ENCODE results near the gene FGGY. TPM values are rescaled to one million over a fixed set of nuclear protein-coding genes. Genes with fewer than 3 reads are reported as not detected.

Gene FGGY
- total and polyA plus RNA-seq, 2 donors, result 15.6 to 25.3 TPM

DNA sequence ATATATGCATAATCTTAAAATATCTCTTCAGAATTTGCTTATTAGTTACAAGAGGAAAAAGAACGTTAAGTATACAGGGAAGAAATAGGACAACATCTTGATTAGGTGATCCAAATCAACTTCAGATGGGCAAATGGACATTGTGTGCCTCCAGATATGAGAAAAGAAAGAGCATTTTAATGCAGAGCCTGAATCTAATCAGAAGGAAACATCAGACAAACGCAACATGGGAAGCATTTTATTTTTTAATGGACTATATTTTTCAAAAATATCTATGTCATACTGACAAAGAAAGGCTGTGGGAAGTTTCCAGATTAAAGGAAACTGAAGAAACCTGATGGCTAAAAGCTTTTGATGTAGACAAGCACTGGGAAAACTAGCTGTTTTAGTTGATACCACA lies 466.5 kb downstream of the FGGY start:
- Histone ChIP-seq H3K4me1 (ENCODE audit: control insufficient read depth in 2 of 2, insufficient read depth in 2 of 2, low read length in 2 of 2) (peaks cover 0 to 5% of the 10 kb centered on the region in 2 donors), H3K4me3 (ENCODE audit: low read length in 2 of 2) (no peak overlapping the region), H3K36me3 (ENCODE audit: control insufficient read depth in 2 of 2, insufficient read depth in 2 of 2, low read length in 1 of 2) (no peaks in the 10 kb centered on the region), H3K27ac (ENCODE audit: low read depth in 1 of 2, low read length in 1 of 2) (no peak overlapping the region), H3K27me3 (ENCODE audit: control insufficient read depth in 2 of 2, insufficient read depth in 1 of 2, low read length in 1 of 2) (no peaks in the 10 kb centered on the region), H3K9me3 (ENCODE audit: control insufficient read depth in 2 of 2, insufficient read depth in 1 of 2, low read length in 1 of 2) (no peaks in the 10 kb centered on the region)
- DNase-seq (ENCODE audit: low read depth in 6 of 9, low spot score in 9 of 9), result no peak
- WGBS, result 96% methylated on average over 2 of the region's 2 CpGs

DNA sequence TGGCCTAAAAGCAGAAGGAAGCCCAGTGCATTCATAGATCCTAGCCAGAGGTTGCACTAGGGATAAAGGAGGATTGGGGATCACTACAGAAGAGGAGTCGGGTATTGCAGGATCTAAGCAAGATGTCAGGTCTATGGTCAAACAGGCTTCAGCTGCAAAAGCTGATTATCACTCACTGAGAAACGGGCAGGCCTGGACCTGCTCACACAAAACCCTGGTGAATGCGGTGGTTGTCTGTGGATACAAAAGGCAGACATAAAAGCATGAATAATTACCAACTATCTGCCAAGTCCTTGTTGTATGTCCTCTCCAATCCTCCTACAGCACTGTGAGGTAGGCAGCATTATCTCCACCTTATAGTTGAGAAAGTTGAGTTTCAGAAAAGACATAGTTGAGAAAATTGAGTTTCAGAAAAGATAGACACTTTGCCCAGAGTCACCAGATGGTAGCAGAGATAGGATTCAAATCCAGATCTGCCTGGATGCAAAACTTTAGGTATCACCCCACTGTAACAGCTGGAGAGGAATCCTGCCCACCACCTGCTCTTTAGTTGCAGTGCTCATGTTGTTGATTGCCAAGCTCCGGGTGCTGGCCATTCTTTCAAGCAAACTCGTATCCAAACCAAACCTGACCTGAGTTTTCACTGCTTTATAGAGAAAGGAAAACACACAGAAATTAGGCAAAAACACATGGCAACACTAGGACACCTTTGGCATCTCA lies 468.3 kb downstream of the FGGY start:
- H3K4me1 ChIP-seq (ENCODE audit: control insufficient read depth in 2 of 2, insufficient read depth in 2 of 2, low read length in 2 of 2), result peaks cover 0 to 2% of the 10 kb centered on the region in 2 donors
- H3K4me3 ChIP-seq (ENCODE audit: low read length in 2 of 2), result no peak overlapping the region
- H3K9me3 ChIP-seq (ENCODE audit: control insufficient read depth in 2 of 2, insufficient read depth in 1 of 2, low read length in 1 of 2), result no peaks in the 10 kb centered on the region
- H3K27me3 ChIP-seq (ENCODE audit: control insufficient read depth in 2 of 2, insufficient read depth in 1 of 2, low read length in 1 of 2), result no peaks in the 10 kb centered on the region
- H3K27ac ChIP-seq (ENCODE audit: low read depth in 1 of 2, low read length in 1 of 2), result no peak overlapping the region
- no peak for DNase-seq (ENCODE audit: low read depth in 6 of 9, low spot score in 9 of 9)
- 95% methylated on average over 5 of the region's 5 CpGs for WGBS
- H3K36me3 ChIP-seq (ENCODE audit: control insufficient read depth in 2 of 2, insufficient read depth in 2 of 2, low read length in 1 of 2), result no peaks in the 10 kb centered on the region

DNA sequence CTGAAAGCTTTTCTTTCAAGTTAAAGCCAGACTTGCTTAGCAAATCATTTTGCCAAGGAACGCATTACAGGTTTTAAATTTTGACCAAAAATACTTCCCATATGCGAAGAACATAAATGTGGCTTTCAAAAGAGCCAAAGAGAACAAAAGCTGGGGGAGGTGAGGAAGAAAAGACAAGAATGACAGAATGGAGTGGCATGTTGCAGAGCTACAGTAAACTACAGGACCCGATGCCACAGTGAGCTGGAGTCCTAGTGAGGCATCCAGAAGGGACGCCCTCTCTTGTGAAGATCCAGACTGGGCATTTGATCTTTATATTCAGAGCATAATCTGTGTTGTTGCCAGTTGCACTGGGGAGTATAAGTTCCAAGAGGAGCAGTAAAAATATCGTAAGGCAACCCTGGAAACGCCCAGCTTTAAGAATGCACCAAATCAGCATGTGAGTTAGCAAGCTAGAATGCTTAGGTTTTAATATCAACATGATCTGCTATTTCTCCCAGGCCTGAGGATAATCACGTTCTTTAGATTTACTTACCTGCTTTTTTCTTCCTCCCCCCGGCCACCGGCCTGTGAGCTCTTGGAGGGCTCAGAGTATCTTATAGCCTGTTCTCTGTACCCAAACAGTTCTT lies 469.4 kb downstream of the FGGY start:
- Histone ChIP-seq H3K27ac (ENCODE audit: low read depth in 1 of 2, low read length in 1 of 2) (no peak overlapping the region), H3K4me3 (ENCODE audit: low read length in 2 of 2) (no peak overlapping the region), H3K36me3 (ENCODE audit: control insufficient read depth in 2 of 2, insufficient read depth in 2 of 2, low read length in 1 of 2) (no peaks in the 10 kb centered on the region), H3K27me3 (ENCODE audit: control insufficient read depth in 2 of 2, insufficient read depth in 1 of 2, low read length in 1 of 2) (no peaks in the 10 kb centered on the region), H3K4me1 (ENCODE audit: control insufficient read depth in 2 of 2, insufficient read depth in 2 of 2, low read length in 2 of 2) (peaks cover 0 to 2% of the 10 kb centered on the region in 2 donors), H3K9me3 (ENCODE audit: control insufficient read depth in 2 of 2, insufficient read depth in 1 of 2, low read length in 1 of 2) (no peaks in the 10 kb centered on the region)
- DNase-seq (ENCODE audit: low read depth in 6 of 9, low spot score in 9 of 9), result no peak
- WGBS, result 98% methylated on average over 9 of the region's 9 CpGs

- DNase-seq (ENCODE audit: low read depth in 6 of 9, low spot score in 9 of 9), result no peak
- Histone ChIP-seq H3K4me1 (ENCODE audit: control insufficient read depth in 2 of 2, insufficient read depth in 2 of 2, low read length in 2 of 2) (peaks cover 0 to 2% of the 10 kb centered on the region in 2 donors), H3K27me3 (ENCODE audit: control insufficient read depth in 2 of 2, insufficient read depth in 1 of 2, low read length in 1 of 2) (no peaks in the 10 kb centered on the region), H3K27ac (ENCODE audit: low read depth in 1 of 2, low read length in 1 of 2) (no peak overlapping the region), H3K9me3 (ENCODE audit: control insufficient read depth in 2 of 2, insufficient read depth in 1 of 2, low read length in 1 of 2) (no peaks in the 10 kb centered on the region), H3K4me3 (ENCODE audit: low read length in 2 of 2) (no peak overlapping the region), H3K36me3 (ENCODE audit: control insufficient read depth in 2 of 2, insufficient read depth in 2 of 2, low read length in 1 of 2) (no peaks in the 10 kb centered on the region)
- WGBS, result 88% methylated on average over 2 of the region's 2 CpGs
These were observed 470.2 kb downstream of the FGGY start for GRCh38 chr1:59767119-59767518.

GRCh38 chr1:59768792-59769735 lies 472.2 kb downstream of the FGGY start:
- Histone ChIP-seq H3K27me3 (ENCODE audit: control insufficient read depth in 2 of 2, insufficient read depth in 1 of 2, low read length in 1 of 2) (no peaks in the 10 kb centered on the region), H3K4me1 (ENCODE audit: control insufficient read depth in 2 of 2, insufficient read depth in 2 of 2, low read length in 2 of 2) (peaks cover 0 to 2% of the 10 kb centered on the region in 2 donors), H3K27ac (ENCODE audit: low read depth in 1 of 2, low read length in 1 of 2) (no peak overlapping the region), H3K9me3 (ENCODE audit: control insufficient read depth in 2 of 2, insufficient read depth in 1 of 2, low read length in 1 of 2) (no peaks in the 10 kb centered on the region), H3K36me3 (ENCODE audit: control insufficient read depth in 2 of 2, insufficient read depth in 2 of 2, low read length in 1 of 2) (no peaks in the 10 kb centered on the region), H3K4me3 (ENCODE audit: low read length in 2 of 2) (no peak overlapping the region)
- DNase-seq (ENCODE audit: low read depth in 6 of 9, low spot score in 9 of 9), result no peak
- WGBS, result 97% methylated on average over 10 of the region's 10 CpGs

- DNase-seq (ENCODE audit: low read depth in 6 of 9, low spot score in 9 of 9), result no peak
- 96% methylated on average over 4 of the region's 4 CpGs for WGBS
- Histone ChIP-seq H3K27ac (ENCODE audit: low read depth in 1 of 2, low read length in 1 of 2) (no peak overlapping the region), H3K27me3 (ENCODE audit: control insufficient read depth in 2 of 2, insufficient read depth in 1 of 2, low read length in 1 of 2) (no peaks in the 10 kb centered on the region), H3K4me1 (ENCODE audit: control insufficient read depth in 2 of 2, insufficient read depth in 2 of 2, low read length in 2 of 2) (peaks cover 0 to 2% of the 10 kb centered on the region in 2 donors), H3K4me3 (ENCODE audit: low read length in 2 of 2) (no peak overlapping the region), H3K36me3 (ENCODE audit: control insufficient read depth in 2 of 2, insufficient read depth in 2 of 2, low read length in 1 of 2) (no peaks in the 10 kb centered on the region), H3K9me3 (ENCODE audit: control insufficient read depth in 2 of 2, insufficient read depth in 1 of 2, low read length in 1 of 2) (no peaks in the 10 kb centered on the region)
These were observed 472.8 kb downstream of the FGGY start for GRCh38 chr1:59769736-59770095.

- no peak for DNase-seq (ENCODE audit: low read depth in 6 of 9, low spot score in 9 of 9)
- H3K36me3 ChIP-seq (ENCODE audit: control insufficient read depth in 2 of 2, insufficient read depth in 2 of 2, low read length in 1 of 2), result no peaks in the 10 kb centered on the region
- H3K27me3 ChIP-seq (ENCODE audit: control insufficient read depth in 2 of 2, insufficient read depth in 1 of 2, low read length in 1 of 2), result no peaks in the 10 kb centered on the region
- no peak overlapping the region for H3K27ac ChIP-seq (ENCODE audit: low read depth in 1 of 2, low read length in 1 of 2)
- 96% methylated on average over 3 of the region's 3 CpGs for WGBS
- H3K4me1 ChIP-seq (ENCODE audit: control insufficient read depth in 2 of 2, insufficient read depth in 2 of 2, low read length in 2 of 2), result no peaks in the 10 kb centered on the region
- no peak overlapping the region for H3K4me3 ChIP-seq (ENCODE audit: low read length in 2 of 2)
- H3K9me3 ChIP-seq (ENCODE audit: control insufficient read depth in 2 of 2, insufficient read depth in 1 of 2, low read length in 1 of 2), result no peaks in the 10 kb centered on the region
These were observed 474.5 kb downstream of the FGGY start for GRCh38 chr1:59771361-59771760.

DNA sequence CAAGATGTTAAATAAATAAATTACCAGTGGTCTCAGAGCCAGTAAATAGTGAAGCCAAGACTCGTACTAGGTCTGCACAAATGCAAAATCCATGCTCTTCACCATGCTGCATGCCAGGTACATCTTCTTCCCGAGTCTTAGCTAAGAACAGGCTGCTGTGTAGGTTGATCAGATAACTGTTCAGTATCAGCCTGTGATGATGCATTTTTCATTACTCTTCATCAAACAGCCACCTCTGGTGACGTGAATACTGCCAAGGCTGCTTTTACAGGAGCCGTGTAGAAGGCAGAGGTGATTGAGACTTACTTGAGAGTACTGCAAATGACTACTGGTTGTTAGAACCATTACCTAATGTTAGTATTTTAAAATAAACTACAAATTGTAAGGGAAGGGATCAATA lies 478.6 kb downstream of the FGGY start:
- Histone ChIP-seq H3K36me3 (ENCODE audit: control insufficient read depth in 2 of 2, insufficient read depth in 2 of 2, low read length in 1 of 2) (no peaks in the 10 kb centered on the region), H3K4me1 (ENCODE audit: control insufficient read depth in 2 of 2, insufficient read depth in 2 of 2, low read length in 2 of 2) (no peaks in the 10 kb centered on the region), H3K27me3 (ENCODE audit: control insufficient read depth in 2 of 2, insufficient read depth in 1 of 2, low read length in 1 of 2) (no peaks in the 10 kb centered on the region), H3K27ac (ENCODE audit: low read depth in 1 of 2, low read length in 1 of 2) (no peak overlapping the region), H3K4me3 (ENCODE audit: low read length in 2 of 2) (no peak overlapping the region), H3K9me3 (ENCODE audit: control insufficient read depth in 2 of 2, insufficient read depth in 1 of 2, low read length in 1 of 2) (no peaks in the 10 kb centered on the region)
- DNase-seq (ENCODE audit: low read depth in 6 of 9, low spot score in 9 of 9), result no peak
- 94% methylated on average over 4 of the region's 4 CpGs for WGBS
